HG03469 (cell line): Measurements from ENCODE around the gene FEM1B.

Experiments used
- ATAC-seq: cut with Tn5 transposase; IDR thresholded peaks from one replicate; pipeline ENCODE4 v1.9.1; 2021; ENCODE audit warnings: mild to moderate bottlenecking, moderate library complexity, moderate number of reproducible peaks; ENCODE audit not compliant: unreplicated experiment

Gene FEM1B

GRCh38 chr15:68344600-68344999 lies 67.1 kb downstream of the FEM1B start:
- no peak for ATAC-seq
